CD4-positive, alpha-beta T cell treated with Interleukin-2 at 100 ng/mL for 4 hours (primary cell): ENCODE measurements around the gene CHST8.

ENCODE experiments used
- DNase-seq: peaks from one replicate; pipeline ENCODE4 v3.0.0-alpha.2; 2020; ENCODE audit warnings: low spot score

Gene CHST8

DNA sequence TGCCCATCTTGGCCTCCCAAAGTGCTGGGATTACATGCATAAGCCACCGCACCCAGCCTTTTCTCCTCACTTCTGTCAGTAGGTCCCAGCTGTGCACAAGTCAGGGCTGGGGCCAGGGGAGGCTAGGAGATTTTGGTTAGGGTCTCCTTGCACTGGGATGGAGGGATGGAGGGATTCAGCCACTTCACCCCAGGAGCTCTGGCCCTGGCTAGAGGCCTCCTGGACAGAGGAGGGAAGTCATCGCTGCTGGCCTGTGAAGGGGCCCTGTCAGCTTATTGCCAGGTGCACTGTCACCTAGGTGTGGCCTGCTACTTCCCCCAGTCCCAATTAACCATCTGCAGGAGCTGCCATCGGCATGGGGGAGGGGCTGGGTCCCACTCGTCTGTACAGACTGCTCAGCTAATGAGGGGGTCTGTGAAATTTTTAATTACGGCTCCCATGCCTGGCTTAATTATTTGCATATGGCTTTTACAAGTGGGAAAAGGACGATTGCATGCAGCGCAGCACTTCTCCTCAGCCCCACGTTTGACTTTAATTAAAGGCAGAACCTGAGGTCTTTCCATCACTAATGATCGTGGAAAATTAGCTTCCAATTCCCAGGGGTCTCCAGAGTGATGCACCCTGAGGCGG lies 52.4 kb downstream of the CHST8 start:
- DNase-seq, result no peak

DNA sequence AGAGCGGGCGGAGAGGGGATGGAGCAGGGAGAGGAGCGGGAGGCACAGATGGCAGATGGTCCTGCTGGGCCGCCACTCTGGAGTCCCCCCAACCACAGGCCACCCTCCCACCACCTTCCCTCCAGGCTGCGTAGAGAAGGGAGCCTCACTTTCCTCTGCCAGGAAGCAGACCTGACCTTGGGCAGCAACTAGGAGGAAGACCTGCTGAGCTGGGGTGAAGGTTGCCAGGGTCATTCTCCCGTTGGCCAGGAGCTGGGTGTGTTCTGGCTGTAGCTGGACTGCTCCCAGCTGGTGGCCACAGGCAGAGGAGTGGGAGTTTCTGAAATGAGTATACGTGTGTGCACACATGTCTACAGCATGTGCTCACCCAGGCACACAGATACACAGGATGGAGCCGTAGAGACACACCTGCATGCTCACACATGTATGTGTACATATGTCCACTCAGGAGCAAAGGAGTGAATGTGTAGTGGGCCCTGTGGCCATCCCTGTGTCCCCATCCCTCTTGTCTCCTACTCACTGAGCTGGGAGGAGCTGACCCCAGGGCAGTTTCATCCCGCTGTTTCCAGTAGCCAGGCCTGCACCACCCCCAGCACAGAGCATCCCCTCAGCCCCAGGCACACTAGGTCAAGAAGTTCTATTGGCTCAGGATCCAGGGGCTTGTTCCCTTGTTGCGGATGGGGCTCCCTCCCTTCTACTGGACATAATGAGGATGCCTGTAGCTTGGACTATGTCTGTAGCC lies 53.0 kb downstream of the CHST8 start:
- DNase-seq, result no peak

DNA sequence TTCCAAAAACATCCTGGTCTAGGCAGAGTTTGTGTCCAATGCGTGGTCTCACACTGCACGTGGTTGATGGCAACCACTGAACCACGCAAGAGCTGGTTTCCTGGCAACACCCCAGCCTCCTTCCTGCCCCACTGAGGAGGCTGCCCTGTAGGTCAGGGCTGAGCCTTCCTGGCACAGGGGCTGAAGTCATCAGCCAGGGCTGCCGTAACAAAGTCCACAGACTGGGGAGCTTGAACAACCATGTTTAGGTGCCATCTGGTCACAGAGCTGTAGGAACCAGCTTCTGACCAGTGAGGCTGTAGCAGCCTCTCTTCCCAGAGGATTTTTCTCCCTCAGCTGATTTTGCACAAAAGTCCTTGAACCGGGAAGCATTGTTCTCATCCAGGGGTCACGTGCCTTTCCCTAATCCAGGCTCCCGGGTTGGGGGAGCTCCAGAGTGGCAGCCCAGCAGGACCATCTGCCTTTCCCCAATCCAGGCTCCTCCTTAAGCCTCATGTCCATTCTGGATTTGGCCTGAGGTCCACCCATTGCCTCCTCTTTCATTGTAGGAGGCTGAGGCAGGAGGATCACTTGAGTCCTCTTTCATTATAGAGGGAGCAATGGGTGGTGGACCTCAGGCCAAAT lies 53.9 kb downstream of the CHST8 start:
- DNase-seq, result no peak

DNA sequence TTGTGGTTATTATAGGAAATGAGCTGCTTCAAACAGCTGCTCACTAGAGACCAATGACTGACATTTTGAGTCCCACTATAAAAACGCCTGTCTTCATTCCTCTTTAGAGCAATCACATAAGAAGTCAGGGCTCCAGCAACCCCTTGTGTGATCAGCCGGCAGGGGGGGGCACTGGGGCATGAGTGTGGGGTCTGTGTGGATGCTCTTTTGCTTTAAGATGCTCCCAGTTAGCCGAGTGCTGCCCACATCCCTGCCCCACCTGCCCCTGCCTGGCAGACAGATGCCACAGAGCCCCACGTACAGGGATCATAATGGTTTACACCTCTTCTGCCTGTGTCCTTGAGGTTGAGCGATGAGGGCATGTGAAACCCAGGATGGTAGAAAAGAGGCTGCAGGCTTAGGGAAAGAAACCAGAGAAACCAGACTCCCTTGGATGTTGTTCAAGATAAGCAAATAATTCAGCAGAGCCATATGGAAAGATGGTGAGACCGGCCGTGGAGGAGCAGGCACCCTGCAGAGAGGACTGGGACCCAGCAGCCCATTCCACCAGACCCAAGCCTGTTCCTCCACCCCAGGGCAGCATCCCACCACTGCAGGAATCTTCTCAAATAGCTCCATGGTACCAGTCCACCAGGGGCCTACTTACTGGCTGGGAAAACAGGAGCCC lies 55.4 kb downstream of the CHST8 start:
- DNase-seq, result no peak

DNA sequence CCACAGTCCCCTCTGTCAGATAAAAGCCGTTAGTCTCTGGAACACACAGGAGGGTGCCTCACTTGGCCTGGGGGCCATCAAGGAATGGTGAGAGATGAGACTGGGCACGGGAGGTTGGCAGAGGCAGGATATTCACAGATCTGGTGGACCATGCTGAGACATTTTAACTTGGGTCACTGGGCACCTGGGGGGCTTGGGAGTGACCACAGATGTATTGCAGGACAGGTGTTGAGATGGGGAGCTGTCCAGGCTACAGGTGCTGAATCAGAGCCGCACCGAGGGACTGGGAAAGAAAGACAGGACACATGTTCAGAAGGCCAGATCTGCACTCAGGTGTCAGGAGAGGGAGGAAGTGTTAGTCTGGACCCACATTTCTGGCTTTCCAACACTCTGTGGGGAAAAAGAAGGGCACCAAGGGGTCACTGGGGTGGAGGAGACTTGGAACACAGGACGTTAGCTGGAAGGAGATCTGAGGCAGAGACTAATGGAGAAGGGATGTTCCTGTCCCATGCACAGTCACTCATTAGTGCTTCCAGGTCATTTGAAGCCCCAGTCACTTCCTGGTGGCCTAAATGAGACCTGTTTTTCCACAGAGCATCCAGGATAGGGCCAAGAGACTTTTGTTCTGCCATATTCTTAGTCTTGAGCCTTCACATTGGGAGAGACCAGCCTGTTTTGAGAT lies 56.1 kb downstream of the CHST8 start:
- no peak for DNase-seq

DNA sequence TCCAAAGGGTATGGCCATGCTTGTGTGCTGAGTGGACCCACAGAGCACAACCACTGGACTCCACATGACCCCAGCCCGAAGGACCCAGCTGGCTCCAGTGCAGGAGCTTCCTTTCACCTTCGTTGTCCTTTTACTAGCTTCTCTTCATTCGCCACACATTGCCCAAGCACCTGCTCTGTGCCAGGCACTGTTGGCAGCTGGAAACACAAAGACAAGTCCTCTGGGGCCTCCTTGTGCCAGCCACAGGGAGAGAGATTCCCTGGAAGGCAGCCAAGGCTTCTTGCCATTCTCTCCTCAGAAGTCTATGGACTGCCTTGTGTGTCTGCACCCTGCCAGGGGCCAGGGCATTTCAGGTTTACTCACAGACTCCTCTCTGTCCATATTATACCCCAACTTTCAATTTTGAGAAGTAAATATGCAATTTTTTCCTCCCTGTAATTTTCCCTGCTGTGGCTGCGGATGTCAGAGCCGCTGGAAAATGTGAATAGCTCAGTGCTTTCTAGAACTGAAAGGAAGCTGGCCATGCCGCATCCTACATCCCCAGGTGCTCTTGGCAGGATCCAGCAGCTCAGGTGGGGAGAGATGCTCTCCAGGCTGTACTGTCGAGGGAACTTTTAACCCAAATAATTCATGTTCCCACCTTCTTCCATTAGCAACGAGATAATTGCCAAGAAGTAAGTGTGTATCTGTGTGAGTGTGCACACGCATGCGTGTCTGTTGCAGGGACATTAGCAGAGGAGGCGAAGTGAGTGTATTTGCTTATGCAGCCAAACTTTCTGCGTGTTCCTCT lies 57.2 kb downstream of the CHST8 start:
- no peak for DNase-seq

DNA sequence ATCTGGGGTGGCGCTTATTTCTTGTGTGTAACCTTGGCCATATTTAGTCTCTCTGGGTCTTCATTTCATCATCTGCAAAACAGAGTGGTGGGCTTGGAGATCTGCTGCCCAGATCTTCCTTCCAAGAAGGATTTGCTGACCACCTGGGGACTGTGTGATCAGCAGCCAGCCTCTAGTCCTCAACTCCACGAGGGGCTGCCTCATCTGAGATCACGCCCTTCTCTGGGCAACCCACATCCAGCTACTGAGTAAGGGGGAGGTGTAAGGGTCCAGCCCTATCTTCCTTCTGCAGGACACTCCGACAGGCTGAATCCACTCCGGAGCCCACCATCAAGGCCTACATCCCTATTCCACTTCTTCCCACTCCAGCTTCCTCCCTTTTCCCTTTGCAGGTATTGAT lies 57.9 kb downstream of the CHST8 start:
- DNase-seq, result no peak

DNA sequence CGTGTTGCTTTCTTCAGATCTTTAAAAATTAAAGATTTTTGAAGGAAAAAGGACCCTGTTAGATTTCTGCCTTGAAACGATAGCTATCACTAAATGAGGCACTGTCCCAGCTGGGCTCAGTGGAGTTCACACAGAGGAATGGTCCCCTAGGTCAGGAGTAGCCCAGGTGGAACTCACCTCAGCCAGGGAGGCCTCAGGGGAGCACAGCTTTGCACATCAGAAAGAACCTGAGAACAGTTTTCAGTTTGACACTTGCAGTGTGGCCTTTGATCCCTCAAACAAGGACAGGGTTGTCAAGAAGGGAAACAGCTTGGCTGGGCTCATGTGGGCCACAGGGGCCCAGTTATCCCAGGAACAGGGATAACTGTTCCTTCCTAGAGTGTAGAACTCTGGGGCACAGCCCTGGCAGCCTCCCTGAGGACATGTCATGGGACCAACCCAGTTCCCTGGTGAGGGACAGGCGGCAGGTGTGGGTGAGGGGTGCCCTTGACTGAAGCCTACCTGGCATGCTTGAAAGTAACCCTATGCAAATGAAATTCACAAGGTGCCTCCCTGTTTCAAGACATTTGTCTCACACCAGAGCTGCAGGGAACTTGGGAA lies 59.4 kb downstream of the CHST8 start:
- no peak for DNase-seq

DNA sequence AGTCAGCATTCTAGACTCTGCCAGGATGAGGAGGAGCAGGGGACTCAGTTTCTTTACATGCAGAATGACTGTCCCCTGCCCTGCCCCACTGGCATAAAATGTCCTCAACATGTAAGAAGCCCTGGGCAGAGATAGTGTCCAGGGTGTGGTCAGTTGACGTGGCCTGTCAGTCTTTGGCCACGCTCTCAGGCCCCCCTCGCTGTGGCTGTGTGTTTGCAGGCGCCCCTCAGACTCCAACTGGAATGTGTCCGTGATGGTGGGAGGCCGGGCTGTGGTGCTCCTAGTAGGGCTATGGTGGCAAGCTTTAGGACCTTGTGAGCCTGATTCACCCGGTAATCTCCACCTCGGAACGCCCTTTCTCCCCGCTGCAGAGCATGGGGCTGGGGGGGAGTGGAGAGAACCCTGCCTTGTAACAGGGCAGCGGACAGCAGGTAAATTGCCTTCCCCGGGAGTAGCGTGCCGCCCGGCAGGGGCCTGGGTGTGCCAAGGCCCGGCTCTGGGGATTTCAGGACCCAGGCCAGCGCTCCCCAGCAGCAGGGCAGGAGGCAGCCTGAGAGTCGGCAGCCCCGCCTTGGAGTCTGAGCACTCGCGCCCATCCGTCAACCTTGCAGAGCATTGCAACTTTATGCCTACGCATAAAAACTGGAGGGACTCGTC lies 62.3 kb downstream of the CHST8 start:
- no peak for DNase-seq

DNA sequence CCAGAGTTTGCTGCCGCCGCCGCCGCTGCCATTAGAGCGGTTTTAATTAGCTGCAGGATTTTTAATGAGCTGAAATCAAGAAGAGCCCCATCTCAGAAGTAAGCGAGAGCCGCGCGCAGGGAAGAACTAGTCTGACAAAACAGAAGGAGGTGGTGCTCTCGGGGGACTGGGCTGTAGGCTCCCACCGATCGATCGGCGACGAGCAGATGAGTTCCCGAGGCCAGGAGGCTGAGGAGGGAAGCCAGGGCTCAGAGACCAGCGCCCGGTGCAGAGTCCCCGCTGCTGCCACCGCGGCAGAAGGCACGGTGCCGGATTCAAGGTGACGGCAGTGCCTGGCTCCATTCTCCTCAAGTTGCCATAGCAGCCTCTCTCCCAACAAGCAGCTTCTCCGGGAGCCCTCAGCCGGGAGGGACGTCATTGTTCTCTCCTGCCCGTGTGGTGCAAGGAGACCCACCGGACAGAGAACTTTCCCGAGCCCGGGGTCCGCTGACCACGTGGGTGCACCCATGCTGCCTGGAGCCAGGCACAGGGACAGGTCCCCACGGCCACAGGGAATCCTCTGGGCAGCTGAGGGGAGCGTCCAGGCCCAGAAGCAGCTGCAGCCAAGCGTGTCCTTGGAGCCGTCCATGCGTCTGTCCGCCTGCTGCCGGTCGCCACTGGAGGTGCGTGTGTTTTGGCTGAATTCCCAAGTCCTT lies 62.9 kb downstream of the CHST8 start:
- DNase-seq, result no peak

DNA sequence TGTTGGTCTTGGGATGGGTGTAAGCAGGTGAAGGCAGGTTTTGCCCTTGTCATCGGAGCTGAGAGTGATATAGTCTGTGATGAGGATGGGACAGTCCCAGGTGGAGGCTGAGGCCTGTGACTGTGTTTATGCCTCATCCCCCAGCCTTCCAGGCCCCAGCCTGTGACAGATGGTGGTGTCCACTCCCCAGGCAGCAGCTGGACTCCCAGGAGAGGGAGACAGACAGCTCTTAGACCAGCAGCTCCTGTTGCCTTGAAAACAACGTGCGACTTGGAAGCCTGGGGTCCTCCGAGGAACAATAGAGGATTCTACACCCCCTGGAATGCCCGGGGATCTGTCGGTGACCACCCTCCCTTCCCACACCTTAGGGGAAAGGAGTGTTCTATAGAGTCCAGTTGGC lies 63.8 kb downstream of the CHST8 start:
- no peak for DNase-seq

DNA sequence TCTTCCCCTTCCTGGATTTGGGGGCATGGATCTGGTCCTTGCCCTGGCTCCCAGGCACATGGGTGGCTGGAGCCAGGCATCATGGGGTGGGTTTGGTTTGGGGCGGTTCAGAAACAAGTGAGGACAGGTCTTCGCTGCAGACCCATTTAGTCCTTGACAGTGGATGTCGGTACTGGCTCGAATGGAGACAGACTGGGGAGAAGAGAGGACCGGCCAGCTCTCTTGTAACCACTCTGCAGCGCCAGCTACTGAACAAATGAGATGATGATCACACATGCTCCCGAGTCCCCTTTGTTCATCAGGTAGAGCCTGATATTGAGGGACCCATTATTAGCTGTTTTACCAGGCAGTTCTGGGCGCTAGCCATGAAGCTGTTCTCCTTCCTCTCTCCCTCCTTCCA lies 64.5 kb downstream of the CHST8 start:
- DNase-seq, result no peak

DNA sequence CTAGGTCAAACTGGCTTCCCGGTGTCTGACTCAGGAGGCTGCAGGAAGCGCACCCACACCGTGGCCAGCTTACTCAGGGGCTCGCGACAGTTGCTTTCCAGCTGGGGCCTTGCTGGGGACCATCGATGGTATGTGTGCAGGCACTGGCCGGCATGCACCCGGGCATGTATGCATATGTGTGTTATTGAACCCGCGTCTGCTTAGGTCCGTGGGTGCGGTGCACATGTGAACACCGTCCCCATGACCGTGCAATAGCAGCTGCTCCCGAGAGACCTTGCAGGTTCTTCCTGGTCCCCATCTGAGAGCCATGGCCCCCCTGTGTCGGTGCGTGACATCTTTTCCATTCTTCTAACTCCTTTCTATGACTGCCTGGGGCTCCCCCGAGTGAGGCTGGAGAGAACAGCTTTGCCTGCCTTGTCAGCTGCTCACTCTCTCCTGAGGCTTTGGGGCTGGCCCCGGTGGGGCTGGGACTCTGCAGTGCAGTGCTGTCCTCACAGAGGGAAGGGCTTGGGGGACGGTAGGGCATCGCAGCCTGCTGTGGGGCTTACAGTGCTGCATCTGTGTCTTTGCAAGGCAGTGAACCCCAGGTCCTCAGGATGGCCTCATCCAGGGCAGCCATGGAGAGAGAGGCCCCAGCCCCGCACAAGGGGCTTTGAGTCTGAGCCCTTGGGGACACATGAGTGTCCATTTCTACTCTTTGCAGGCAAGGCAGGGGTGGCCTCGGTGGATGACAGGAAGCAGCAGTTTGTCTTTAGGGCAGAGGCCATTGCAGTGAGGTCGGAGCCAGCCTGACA lies 65.1 kb downstream of the CHST8 start:
- DNase-seq, result no peak

DNA sequence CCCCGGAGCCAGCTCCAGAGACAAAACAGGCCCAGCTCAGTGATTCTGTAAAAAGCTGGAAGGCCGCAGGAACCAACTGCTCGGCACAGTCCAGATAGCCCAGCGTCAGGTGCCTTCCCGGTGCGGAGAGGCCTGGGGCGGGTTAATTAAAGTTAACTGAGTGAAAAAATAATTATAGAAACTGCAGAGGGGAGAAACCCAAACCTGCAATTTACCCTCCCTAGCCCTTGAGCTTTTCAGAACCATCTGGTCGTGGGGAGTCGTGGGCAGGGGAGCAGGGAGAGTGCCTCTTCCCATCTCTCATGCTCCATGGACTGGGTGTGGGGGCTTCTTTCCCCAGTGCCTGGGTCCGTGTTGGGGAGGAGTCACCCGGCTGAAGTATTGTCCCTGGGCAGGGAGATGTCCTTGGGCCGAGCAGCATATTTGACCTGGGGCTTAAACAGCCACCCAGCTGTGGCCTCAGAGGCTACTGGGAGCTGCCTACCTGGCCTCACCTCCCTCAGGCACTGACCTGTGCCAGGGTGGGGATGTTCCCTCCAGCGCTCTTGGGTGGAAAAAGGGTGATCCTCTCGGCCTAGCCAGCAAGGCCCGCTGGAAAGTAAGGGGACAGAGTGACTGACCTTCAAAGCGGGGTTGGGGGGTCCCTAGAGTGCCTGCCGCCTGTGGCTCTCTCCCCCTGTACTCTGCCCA lies 65.9 kb downstream of the CHST8 start:
- DNase-seq, result no peak

DNA sequence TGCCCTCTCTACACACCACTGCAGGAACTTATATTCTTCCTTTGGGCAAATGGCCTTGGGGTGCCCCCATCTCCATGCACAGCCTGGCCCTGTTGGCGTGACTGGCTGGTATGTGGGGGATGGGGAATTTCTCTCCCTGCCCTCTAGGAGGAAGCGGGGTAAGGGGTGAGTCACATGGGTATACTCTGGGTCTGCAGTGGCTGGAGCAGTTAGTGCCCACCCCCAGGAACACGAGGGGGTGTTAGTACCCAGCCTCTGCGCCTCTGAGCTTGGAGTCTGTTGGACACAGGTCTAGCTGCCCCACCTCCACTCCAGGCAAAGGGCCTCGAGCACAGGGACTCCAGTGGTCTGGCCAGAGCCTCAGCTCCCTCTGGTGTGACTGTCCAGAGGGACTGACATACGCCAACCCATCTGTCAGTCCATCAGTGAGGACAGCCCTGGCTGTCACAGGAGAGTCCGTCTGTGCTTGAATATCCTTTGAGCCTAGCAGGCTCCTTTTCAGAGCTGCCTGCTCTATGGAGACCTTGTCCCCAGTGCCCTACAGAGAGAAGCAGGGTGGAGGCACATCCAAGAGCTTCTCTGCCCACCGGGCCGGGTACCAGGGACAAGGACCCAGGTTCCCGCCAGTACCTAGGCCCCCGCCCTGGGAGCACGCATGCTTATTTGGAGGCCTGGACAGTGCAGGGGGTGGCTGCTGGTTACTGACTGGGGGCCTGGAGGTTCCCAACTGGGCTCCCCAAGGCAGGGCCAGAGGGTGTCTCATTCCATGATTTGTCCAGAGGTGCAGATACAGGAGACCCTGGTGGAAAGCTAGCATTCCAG lies 66.6 kb downstream of the CHST8 start:
- no peak for DNase-seq

DNA sequence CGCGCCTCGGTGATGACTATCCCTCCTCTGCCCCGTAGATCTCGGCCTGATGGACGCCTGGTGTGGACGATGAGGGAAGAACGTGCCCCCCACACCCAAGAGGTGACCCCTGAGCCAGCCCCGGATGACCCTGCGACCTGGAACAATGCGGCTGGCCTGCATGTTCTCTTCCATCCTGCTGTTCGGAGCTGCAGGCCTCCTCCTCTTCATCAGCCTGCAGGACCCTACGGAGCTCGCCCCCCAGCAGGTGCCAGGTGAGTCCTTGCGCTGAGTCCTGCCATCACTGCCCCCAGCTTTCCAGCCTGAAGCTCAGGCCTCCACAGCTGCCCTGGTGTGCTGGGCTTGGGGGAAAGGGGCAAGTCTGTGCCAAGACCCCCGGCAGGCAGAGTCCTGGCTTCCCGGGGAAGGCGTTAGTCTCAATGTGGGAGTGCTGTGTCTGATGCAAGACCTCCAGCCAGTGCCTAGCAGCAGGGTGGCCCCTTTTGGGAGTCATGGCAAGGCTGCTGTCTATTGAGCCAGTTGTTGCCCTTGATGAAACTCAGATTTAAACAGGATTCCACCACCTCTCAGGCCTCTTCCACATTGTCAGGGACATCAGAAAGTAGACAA lies 67.5 kb downstream of the CHST8 start:
- DNase-seq, result no peak

DNA sequence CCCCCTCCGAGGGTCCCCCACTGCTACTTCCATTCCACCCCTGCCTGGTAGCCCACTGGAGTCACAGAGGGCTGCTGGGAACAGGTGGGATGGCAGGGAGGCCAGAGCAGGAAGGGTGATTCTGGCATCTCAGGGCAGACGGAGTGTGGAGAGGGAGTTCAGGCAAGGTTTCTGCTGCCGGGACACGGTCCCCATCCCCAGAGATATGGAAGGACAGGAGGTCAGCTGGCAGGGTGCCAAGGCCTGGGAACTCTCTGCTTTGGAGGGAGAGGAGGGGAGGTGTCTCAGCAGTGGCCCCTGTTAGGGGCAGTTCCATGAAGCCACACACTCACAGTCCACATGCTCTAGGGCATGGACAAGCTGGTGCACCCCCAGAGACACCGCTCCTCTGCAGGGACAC lies 68.1 kb downstream of the CHST8 start:
- DNase-seq, result no peak
